Measurements from ENCODE around the gene BLTP3A. TPM values are rescaled to one million over a fixed set of nuclear protein-coding genes. Genes with fewer than 3 reads are reported as not detected.

BLTP3A gene
- total and polyA plus RNA-seq, 2 of the 13 experiments (the other 11 are each of a cell fraction or from before 2014, with no cell fraction given), result 22.1 to 24.0 TPM

DNA sequence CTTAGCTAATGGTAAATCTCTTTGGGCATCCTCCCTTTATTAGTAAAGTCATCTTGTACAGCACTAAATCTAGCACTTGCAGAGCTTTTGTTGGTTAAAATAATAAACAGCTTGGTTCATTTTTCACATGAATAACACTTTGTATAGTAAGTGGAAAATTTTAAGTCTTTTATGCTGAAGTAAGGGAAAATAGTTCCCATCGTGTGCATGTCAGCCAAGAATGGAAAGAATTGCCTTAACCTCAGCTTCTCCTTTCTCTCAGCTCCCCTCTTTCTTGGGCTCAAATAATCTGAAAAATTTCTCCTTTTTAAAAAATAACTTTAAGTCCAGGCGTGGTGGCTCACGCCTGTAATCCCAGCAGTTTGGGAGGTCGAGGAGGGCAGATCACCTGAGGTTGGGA is 18.0 kb upstream of the BLTP3A start:
- in situ Hi-C loops (cut with HindIII; ENCODE audit: extremely low pct_ligation_motif_present, low pct_unique_long_range_greater_than_20kb), result no loop called here
- peaks cover 23 to 61% of the 10 kb centered on the region in 2 experiments for H3K36me3 ChIP-seq (replicated peaks in 1 of 2; ENCODE audit: control insufficient read depth in 1 of 2, insufficient read depth in 2 of 2, low read length in 2 of 2)

DNA sequence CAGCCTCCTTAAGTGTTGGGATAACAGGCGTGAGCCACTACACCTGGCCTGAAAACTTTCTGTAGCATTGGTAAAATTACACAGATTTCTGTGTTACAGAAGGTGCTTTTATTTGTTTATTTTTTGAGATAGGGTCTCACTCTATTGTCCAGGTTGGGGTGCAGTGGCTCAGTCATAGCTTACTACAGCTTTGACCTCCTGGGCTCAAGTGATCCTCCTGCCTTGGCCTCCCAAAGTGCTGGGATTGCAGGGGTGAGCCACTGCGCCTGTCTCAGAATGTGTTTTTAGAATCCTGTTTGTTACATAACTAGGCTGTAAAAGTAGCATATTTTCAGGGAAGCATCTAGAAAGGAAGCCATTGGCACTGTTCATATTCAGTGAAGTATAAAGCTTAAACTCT is 16.9 kb upstream of the BLTP3A start:
- ChIA-PET POLR2A (no interaction called here), CTCF (ENCODE audit: low intra/inter-chr PET ratio, low total read pairs) (no interaction called here)
- no peak overlapping the region for H2AFZ ChIP-seq (ENCODE audit: low read length)
- no peak overlapping the region for H3K9ac ChIP-seq (ENCODE audit: insufficient read depth, low read depth, low read length)
- TF ChIP-seq ZNF441 (CRISPR knock-in tag; IDR thresholded peaks at IDR 0.05; ENCODE audit: borderline replicate concordance) (no peak), PHF5A (CRISPR knock-in tag; IDR thresholded peaks at IDR 0.05; ENCODE audit: low read depth, unreplicated experiment) (no peak), HNRNPLL (IDR thresholded peaks at IDR 0.05; ENCODE audit: low read depth, low read length, poor library complexity, severe bottlenecking) (no peak), MLLT10 (CRISPR knock-in tag; IDR thresholded peaks at IDR 0.05) (no peak), HHEX (CRISPR knock-in tag; IDR thresholded peaks at IDR 0.05) (no peak), KMT2A (CRISPR knock-in tag; IDR thresholded peaks at IDR 0.05) (no peak)
- H3K4me3 ChIP-seq (replicated peaks in 1 of 3; ENCODE audit: insufficient read depth in 1 of 3, low read depth in 2 of 3, low read length in 3 of 3), result no peak overlapping the region
- H4K20me1 ChIP-seq (ENCODE audit: insufficient read depth, low read length), result no peaks in the 10 kb centered on the region
- peaks cover 23 to 51% of the 10 kb centered on the region in 2 experiments for H3K36me3 ChIP-seq (replicated peaks in 1 of 2; ENCODE audit: control insufficient read depth in 1 of 2, insufficient read depth in 2 of 2, low read length in 2 of 2)
- in situ Hi-C loops (cut with HindIII; ENCODE audit: extremely low pct_ligation_motif_present, low pct_unique_long_range_greater_than_20kb) (no loop called here), intact Hi-C loops (cut with micrococcal nuclease; ENCODE audit: unreplicated experiment) (no loop called here)
- no peak overlapping the region for H3K4me2 ChIP-seq (ENCODE audit: low read depth, low read length)
- WGBS (ENCODE audit: low lambda C conversion rate), result 100% methylated on average over 2 of the region's 2 CpGs
- no peak for DNase-seq (ENCODE audit: low spot score)
- no peak overlapping the region for H3K27ac ChIP-seq (ENCODE audit: extremely low read length, insufficient read depth, low read length)
- ATAC-seq, result no peak
- H3K79me2 ChIP-seq (ENCODE audit: insufficient read depth, low read length), result no peaks in the 10 kb centered on the region
- no peaks in the 10 kb centered on the region for H3K9me3 ChIP-seq (ENCODE audit: low read length)
- H3K4me1 ChIP-seq (ENCODE audit: insufficient read depth, low read length), result no peaks in the 10 kb centered on the region
- H3K27me3 ChIP-seq (ENCODE audit: control insufficient read depth in 1 of 2, insufficient read depth in 2 of 2, low read length in 2 of 2), result no peaks in the 10 kb centered on the region
- FAIRE-seq, result no peak
- no TSS peak for BruUV-seq (replicated peaks)

More for the DNA sequence above, 18.0 kb upstream of the BLTP3A start:
- no peak overlapping the region for H2AFZ ChIP-seq (ENCODE audit: low read length)
- no peaks in the 10 kb centered on the region for H3K79me2 ChIP-seq (ENCODE audit: insufficient read depth, low read length)
- no peaks in the 10 kb centered on the region for H3K4me1 ChIP-seq (ENCODE audit: insufficient read depth, low read length)
- DNase-seq (ENCODE audit: low spot score) (no peak), ATAC-seq (no peak), FAIRE-seq (no peak)
- 97% methylated on average over 4 of the region's 4 CpGs for WGBS (ENCODE audit: low lambda C conversion rate)
- H4K20me1 ChIP-seq (ENCODE audit: insufficient read depth, low read length), result no peaks in the 10 kb centered on the region
- intact Hi-C loops (cut with micrococcal nuclease; ENCODE audit: unreplicated experiment), result no loop called here
- ChIA-PET POLR2A (no interaction called here), CTCF (ENCODE audit: low intra/inter-chr PET ratio, low total read pairs) (no interaction called here)
- no peak overlapping the region for H3K4me3 ChIP-seq (replicated peaks in 1 of 3; ENCODE audit: insufficient read depth in 1 of 3, low read depth in 2 of 3, low read length in 3 of 3)
- H3K9me3 ChIP-seq (ENCODE audit: low read length), result no peaks in the 10 kb centered on the region
- no peak overlapping the region for H3K4me2 ChIP-seq (ENCODE audit: low read depth, low read length)
- no peak overlapping the region for H3K27ac ChIP-seq (ENCODE audit: extremely low read length, insufficient read depth, low read length)
- TF ChIP-seq SMAD1 (CRISPR knock-in tag; IDR thresholded peaks at IDR 0.05; ENCODE audit: borderline replicate concordance, low read depth) (no peak), MAFK (conservative IDR thresholded peaks at IDR 0.05 in 1 of 2, IDR thresholded peaks at IDR 0.05 in 1 of 2; ENCODE audit: low read length in 2 of 2) (peak; percentile 82 to 86), SOX5 (CRISPR knock-in tag; IDR thresholded peaks at IDR 0.05; ENCODE audit: borderline replicate concordance) (no peak), MAFF (IDR thresholded peaks at IDR 0.05; ENCODE audit: low read depth, low read length) (peak; percentile 79; the same call in 1 of the 2 replicates), ZNF761 (CRISPR knock-in tag; conservative IDR thresholded peaks at IDR 0.05) (no peak), HNRNPLL (IDR thresholded peaks at IDR 0.05; ENCODE audit: low read depth, low read length, poor library complexity, severe bottlenecking) (no peak), SRSF4 (IDR thresholded peaks at IDR 0.05; ENCODE audit: low read depth, low read length, poor library complexity, severe bottlenecking) (no peak)
- TF ChIP-seq, protein P1, sequence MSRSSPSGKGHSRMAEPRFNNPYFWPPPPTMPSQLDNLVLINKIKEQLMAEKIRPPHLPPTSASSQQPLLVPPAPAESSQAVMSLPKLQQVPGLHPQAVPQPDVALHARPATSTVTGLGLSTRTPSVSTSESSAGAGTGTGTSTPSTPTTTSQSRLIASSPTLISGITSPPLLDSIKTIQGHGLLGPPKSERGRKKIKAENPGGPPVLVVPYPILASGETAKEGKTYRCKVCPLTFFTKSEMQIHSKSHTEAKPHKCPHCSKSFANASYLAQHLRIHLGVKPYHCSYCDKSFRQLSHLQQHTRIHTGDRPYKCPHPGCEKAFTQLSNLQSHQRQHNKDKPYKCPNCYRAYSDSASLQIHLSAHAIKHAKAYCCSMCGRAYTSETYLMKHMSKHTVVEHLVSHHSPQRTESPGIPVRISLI (CRISPR knock-in tag; IDR thresholded peaks at IDR 0.05; ENCODE audit: borderline replicate concordance), result no peak
- no peaks in the 10 kb centered on the region for H3K27me3 ChIP-seq (ENCODE audit: control insufficient read depth in 1 of 2, insufficient read depth in 2 of 2, low read length in 2 of 2)
- no peak overlapping the region for H3K9ac ChIP-seq (ENCODE audit: insufficient read depth, low read depth, low read length)
- no TSS peak for BruUV-seq (replicated peaks)

Measured in HepG2 (cell line).